GM18499 (cell line): ENCODE measurements around the gene MICAL3.

Source experiments
- ATAC-seq: cut with Tn5 transposase; IDR thresholded peaks from one replicate; pipeline ENCODE4 v1.9.1; 2021; ENCODE audit warnings: moderate number of reproducible peaks; ENCODE audit not compliant: insufficient read depth, unreplicated experiment

The MICAL3 gene

DNA sequence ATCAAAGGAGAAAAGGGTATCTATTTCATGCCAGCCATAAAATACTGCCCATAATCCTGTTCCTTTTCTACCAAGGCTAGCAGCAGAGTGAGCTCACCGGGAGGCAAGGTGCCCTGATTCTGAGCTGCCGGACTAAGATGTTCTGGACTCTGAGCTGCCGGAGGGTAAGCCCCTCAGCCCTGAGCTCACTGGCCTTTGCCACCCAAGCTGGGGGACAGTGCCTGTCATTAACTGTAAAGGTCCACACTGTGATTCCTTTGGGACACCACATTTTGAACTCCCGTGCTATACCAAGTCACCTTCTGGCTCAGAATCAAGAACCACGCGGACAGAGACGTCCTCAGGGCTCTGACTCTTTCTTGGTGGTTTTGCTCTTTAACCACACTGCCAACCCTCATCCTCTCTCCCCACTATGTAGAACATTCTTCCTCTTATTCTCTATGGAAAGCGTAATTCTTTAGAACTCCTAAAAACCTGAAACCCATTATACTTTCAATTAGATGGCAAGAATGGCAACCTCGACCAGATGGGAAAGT is 161.6 kb downstream of the MICAL3 start:
- ATAC-seq: no peak

DNA sequence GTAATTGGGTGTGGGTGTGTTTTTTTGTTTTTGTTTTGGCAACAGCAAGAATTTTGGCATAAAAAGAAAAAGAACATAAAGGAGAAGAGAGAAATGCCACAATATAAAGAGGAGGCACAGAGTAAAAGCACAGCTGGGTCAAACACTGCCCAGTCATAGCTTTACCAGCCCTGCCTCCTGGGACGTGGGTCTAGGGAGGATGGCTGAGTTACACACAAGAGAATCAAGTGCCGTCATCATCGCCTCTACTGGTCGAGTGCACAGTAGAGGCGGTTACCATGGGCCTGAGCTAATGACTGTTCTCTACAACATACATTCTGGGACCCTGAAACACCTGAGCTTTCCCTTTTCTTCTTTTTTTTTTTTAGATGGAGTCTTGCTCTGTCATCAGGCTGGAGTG is 162.5 kb downstream of the MICAL3 start:
- ATAC-seq: no peak

DNA sequence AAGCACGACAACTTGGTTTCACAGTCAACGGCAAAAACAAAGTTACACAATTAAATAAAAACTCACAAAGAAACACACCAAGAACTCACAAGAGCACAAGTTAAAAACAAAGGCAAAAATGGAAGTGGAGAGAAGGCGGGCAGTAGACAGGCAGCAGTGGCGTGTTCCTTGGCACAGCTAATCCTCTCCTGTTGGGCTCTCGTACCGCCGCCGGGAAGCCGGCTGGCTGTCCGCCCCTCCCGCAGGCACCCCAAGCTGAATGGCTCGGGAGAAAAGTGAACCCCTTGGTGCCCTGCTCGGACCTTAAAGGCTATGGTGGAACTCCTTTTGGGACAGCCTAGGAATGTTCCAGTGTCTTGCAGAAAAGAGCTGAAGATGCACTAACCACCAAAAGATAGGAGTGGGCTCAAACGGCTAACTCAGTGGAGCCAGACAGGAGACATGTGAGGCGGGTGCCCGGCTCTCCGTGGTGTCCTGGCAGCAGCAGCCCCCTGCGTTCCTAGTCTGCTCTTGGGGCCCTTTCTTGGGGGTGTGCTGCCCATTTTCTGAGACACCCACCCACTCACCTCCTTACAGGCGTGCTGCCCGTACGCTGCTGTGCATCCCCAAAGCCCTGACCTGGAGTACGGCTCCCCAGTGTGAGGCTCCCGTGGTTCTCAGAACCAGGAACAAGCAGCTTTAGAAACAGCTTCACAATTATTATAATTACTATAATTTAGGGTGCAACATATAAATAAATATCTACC is 164.0 kb downstream of the MICAL3 start:
- ATAC-seq: no peak

DNA sequence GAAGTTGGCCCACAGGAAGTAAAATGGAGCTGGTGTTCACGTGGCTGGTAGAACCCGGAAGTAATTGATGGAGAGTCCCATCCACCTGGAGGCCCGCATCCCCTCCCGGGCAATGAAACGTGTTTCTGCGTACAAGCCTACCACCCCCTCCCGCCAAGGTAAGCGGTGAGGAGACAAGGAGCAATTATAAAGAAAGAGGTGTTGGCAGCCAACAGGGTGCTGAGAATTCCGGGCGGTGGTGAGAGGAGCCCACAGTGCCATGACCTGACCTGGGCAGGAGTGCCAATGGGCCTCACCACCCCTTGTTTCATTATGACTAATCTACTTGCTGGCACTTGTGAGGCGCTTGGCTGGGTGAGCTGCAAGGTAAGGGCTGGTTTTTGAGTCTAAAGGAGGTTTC is 166.3 kb downstream of the MICAL3 start:
- no peak for ATAC-seq

DNA sequence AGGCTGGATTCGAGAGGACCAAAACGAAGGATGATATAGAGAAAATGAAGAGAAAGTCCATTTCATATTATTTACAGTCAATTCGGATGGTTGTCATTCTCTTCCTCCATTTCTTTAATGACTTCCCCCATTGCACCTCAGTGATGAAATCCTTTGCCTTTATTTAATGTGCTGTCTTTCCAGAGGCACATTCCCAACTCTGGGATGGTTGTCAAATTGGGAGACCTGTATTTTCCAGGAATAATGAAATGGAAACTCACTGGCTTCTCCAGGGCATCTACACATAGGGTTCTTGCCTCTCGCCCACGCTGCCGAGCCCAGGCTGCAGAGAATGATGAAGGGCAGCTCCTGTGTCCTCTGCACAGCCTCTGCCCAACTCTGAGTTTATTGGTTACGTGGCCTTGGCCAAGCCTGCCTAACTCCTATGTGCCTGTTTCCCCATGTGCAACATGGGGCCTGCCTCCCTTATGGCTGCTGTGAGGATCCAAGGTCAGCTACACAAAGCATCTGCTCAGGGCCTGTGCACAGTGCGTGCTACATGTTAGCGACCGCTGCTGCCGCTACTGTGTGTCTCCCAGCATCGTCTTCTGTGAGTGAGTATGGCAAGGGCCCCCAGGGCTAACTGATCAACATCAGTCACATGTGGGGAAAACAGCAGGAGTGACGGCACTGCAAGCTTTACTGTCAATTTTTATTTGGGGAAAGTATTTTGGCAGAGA is 168.6 kb downstream of the MICAL3 start:
- no peak for ATAC-seq

DNA sequence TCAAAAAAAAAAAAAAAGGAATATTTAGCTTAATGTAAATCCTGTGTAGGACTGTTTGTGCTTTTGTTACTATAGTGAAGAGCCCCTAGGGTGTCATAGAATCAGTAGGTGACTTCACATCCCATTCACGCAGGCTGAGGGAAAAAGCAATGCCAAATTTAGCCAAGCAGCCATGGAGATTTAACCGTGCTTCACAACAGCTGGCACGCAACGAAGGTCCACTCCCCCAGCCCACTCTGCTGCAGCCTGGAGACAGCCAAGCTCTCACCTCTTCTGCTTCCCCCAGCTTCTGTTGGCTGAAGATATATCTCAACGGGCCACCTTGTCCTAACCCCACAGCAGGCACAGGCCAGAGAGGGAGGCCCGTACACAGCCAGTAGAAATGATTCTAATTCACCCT is 171.3 kb downstream of the MICAL3 start:
- ATAC-seq: no peak

DNA sequence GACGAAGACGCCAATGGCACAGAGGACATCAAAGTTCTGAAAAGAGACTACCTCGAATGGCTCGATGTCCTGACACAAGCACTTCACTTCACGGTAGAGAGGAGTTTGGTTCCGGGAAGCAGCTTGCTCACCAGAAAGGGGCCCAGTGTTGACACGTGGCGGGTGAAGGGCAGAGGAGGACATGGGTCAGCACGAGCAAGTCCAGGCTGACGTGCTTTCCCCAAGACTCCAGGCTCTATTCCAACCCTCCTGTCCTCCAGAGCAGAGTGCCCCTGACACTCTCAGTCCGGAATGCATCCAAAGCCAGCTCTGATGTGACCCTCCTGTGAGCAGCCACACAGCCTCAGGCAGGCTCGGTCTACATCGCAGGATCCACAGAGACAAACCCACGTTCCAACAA is 172.6 kb downstream of the MICAL3 start:
- ATAC-seq: no peak

DNA sequence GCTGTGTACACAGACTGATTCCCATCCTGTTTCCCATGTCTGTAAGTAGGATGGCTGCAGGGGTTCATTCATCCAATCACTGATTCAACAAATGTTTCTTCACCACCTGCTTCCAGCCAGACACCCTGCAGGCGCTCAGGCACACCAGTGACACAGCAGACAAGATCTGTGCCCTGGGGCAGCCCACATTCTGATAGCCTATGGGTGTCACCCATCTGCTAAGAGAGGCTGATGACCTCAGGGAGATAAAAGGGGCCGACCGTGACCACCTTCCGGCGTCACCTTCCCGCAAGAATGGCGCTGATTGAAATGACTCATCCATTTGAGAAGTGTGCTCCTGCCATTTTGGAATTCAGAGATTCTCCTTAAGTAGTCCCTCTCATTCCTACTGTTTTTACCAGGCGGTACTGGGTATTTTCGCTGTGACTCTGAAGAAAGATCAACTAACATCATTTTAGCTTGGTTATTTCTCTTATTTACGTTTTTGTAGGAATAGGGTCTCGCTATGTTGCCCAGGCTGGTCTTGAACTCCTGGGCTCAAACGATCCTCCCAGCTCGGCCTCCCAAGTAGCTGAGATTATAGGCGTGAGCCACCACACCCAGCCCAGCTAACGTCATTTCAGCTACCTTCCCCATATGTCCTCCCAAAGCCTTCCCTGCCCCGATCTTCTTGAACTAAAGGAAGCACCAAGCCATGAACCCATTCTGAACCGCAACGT is 176.8 kb downstream of the MICAL3 start:
- no peak for ATAC-seq

DNA sequence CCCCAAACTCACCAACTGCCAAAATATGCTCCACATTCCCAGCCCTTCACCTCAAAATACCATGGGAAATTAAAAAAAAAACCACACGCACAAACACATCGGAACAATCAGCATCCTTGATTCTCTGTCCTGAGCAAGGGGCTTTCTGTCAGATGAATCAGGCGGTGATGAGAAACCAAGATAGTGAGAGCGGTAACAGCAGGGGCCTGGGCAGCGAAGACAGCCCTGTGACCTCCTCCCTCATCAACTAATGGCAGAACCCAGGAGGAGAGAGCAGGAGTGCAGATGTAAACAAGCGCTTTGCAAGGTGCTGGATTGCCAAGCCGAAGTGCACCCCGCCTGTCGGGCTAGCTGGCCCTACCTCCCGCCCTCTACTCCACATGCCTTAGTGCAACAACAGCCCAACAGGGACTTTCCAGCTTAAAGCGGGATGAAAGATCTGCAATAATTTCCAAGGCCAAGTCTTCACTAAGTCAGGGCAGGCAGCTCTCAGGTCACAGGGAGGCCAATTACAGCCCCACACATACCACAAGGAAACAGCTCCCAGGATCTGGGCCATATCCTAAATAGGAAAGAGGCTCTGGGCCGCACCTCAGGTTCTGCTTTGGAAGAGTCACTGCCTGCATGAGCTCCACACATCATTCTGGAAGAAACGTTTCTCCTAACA is 177.9 kb downstream of the MICAL3 start:
- no peak for ATAC-seq

DNA sequence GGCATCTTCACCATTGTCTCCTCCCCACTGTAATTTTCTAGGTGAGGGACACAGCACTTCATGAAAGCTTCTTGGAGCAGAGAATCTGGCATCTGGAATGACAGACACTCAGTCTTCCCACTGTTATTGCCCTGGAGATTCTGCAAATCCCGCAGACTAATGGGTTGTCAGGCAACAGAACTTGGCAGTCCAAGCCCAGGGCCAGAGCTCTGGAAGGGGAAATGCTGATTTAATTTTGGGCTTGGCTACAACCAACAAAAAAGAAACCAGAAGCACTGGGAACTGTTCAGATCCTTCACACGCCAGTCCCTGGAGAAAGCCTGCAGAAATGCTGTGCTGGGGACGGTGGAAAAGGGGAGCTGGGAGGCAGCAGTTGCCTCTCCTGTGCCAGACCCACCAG is 178.6 kb downstream of the MICAL3 start:
- ATAC-seq: no peak

DNA sequence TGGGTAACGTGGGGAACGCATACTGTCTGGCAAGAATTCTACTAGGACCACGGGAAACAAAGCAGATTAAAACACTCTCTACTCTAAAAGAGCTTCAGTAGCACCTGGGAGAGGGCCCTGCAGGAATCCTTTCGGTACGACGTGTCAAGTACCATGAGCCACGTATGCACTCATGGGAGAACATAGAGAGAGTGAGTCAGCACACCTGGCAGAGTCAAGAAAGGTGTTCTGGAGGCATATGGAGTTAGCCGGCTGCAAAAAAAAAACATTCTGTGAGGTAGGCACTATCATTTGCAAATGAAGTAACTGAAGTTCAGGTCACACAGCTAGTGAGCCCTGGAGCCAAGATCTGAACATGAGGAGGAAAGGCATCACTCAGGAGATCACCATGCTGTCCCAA is 179.0 kb downstream of the MICAL3 start:
- ATAC-seq: no peak

DNA sequence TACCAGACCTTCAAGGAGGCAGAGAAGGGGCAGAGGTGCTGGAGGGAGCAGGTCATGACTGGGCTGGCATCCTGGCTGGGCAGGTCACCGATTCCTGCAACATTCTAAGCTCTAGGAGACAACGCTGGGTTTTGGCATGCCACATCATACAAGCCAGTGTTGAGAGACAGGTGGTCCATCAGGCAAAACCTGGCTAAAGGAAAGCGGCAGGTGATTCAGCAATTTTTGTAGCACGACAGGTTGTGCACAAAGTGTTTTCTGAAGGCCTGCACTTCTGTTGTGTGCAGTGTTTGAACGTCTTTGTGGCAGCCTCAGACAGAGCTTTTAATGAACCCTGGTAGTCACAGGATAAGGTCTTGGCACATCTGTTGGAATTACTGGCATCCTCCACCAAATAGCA is 180.2 kb downstream of the MICAL3 start:
- no peak for ATAC-seq

DNA sequence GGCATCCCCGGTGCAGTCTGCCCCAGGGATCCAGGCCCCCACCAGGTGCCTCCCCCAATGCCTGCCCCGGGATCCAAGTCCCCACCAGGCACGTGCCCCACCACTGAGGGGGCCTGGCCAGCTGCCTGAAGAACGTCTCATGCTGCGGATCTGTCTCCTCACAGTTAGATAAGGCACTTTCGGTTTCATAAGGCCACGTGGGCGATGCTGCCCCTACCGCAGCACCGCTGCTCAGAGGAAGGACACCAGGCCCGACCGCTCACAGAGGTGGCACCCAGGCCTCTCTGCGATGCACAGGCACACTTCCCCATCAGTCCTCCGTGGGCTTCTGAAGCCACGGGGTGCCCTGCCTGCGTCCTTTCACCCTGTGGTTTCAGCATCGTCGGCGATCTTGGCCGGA is 182.0 kb downstream of the MICAL3 start:
- ATAC-seq: no peak

DNA sequence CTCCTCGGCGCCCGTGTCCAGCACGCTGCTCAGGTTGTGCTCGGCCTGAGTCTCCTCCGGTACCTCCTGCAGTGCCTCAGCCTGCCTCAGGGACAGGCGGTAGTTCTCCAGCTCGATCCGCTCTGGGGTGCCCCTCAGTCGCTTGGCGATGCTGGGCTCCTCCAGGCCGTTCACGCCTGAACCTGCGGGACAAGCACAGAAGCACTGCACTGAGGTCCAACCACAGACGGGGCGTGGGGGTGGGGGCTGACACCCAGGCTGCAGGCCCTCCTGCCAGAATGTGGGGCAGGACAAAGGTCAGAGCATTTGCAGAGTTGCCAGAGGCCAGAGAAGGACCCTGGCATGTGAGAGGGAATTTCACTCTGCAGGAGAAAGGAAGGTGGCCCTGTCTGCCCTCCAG is 182.5 kb downstream of the MICAL3 start:
- no peak for ATAC-seq

DNA sequence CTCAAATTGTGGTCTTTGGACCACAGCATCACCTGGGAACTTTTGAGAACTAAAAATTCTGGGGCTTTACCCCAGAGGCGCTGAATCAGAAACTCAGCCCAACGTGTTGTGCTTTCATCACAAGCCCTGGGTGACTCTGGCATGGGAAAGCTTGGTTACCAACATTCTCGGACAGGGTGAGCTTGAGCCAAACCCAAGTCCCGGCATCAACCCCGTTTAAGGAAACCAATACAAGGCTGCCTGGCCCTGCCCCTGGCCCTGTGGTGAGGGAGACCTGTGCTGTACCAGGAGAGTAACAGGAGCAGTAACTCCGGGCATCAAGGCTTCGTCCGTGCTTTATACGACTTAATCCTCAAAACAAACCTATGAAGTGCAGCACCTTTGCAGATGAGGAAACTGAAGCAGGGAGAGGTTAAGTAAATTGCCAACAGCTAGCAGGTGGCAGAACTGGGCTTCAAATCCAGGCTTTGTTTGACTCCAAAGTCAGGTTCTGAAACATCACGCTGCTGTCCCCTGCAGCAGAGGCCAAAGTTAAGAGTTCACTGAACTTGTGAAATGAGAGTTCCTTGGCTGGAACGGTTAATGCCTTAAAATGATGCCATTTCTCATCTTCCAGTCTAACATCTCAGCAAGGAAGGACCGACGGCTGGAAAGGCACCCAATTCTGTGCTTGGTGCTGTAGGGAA is 186.0 kb downstream of the MICAL3 start:
- no peak for ATAC-seq

DNA sequence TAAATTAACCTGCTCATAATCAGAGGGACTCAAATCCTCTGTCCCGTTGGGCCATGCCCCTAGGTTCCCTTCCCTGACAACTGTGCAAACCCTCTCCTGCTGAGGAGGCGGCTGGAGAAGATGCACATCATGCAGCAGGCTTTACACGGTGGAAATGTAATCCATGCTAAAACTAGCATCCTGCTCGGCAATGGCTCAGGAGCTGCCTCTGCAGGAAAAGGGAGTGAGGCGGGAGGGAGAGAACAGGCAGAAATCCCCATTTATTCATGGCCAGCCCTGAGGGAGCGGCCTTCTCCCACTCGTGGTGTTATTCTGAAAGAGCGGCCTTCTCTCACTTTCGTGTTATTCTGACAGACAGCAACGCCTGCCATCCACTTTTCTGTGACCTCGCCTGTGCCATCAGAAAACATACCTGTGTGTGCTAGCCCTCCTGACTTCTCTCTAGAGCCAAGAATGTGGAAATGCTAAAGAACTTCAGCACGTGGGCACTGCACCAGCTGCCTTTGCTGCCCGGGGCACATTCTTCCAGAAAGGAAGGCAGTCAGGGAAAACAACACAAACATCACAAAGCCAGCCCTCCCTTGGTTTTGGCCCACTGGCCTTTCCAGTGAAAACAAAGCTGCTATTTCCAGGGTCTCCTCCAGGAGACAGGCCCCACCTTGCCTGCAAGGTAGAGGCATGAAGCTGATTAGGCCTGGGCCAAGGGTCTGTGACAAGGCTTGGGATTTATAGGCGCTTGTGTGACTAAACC is 187.2 kb downstream of the MICAL3 start:
- ATAC-seq: no peak

DNA sequence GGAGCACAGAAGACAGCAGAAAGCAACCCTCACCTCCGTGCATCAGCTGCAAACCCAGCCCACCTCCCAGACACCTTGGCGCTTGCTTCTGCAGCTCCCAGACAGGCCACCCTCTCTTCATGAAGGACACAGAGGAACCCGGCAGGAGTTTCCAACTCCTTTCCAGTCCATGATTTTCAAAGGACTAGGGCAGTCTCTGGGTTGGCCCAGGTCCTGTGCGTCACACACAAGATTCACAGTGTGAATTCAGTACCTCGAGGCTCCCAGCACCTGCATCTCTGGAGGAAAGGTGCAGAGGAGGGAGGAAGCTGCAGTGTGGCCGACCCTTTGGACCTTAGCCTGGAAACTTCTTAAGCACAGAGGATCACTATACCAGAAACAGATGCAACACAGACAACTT is 189.1 kb downstream of the MICAL3 start:
- ATAC-seq: no peak

DNA sequence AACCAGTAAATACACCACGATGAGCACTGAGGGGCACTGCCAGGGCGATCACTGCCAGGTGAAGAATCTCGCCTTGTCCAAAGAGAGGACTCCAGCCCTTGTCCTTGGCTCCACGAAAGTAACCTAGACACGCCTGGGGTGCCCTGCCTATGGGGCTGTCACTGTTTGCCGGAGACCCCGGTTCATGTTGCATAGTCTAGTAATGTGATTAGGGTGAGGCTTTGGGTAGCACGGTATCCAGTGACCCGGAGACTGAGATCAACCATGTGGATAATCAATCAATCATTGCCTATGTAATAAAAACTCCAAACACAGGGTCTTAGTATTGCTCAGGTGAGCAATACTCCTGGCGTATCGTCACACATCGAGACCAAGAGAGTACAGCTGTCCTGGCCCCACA is 190.9 kb downstream of the MICAL3 start:
- ATAC-seq: no peak

DNA sequence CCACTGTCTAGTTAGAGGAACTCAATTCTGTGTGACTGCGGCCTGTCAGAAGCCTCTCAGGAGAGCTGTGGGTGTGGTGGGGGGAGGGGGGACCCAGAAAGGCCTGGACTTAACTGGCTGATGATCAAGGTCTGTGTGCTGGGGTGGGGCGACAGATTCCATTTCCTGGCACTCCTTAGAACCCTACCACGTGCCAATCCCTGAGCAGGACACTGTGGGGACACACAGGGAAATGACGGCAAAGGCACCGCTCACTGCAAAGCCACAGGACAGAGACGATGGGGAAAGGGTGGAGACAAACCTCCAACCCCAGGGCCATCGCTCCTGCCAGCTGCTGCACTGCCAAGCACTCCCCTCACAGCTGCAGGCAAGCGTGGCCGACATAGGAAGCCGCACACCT is 191.7 kb downstream of the MICAL3 start:
- ATAC-seq: no peak
